Activated CD8-positive, alpha-beta memory T cell treated with anti-CD3 and anti-CD28 coated beads, Interleukin-2, amount 50 U/mL, for 24 hours (primary cell): ENCODE measurements around the gene FCRL5.
"Not testable (repeated sequence)": the region's sequence is repeated elsewhere in the genome, so short reads cannot be mapped to it uniquely, and the experiment has no call there.

Experiments used
- DNase-seq: peaks from one replicate; pipeline ENCODE4 v3.0.0-alpha.2; 2020; ENCODE audit errors: extremely low read depth

Gene FCRL5

DNA sequence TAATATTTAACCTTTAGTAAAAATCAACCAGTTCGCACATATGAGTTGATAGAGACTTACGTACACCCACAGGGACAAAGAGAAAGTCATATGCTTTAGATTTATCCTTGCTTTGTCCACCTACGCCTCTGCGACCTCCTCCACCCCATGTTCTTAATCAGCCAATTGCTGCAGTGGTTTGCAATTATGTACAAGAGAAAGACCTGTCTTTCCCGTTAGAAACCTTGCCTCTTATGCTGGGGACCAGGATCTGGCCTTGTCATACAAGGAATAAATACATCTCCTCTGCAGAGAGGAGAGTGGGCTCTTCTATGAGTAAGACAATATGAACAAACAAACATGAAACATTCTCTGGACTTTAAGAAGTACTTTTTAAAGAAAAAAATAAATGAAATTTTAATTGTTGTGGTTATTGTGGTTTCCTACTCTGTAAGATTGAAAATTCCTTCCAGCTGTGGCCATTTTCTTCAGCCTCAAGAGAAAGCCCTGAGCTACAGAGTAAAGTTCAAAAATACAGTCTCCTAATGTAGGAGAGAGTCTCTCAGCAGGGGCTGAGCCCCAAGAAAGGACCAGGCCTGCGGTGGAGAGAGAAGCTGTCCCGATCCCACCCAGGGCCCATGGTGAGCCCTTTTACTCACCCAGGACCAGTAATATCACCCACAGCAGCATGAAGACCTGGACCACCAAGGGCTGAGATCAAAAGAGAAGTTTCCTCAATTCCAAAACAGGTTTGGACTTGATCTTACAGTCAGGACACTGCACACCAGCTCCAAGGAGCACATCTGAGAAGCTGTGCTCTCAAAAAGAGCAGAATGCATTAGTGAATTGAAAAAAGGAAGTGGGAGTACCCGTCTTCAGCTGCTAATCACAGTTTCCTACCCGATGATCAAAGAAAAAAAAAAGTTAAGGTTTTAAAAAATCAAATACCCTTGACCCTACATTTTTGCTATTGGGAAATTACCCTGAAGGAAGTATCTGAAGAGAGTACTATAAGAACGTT lies at the start of gene FCRL5:
Gene FCRL5 (minus strand): TSS at position 822 of the 1,000 bp plus-strand sequence. CDS start 153 bp downstream, at position 669.
- no peak for DNase-seq

DNA sequence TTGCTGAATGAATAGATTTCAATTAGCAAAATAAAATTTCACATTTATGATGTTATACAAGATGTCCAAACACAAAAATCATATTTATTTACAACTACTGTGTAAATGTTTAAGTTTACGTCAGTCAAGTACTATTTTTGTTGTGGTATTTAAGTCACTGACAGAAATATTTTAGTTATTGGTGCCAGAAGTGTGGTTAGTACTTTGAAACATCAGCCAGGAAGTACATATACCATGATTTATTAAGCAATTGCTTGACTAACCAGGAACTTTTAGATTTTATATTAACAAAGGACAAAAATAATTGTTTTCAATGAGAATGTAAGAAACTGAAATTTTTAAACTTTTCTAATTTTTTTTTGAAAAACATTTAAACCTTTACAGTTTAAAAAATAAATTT lies 47.9 kb upstream of the FCRL5 start:
- DNase-seq, result no peak

DNA sequence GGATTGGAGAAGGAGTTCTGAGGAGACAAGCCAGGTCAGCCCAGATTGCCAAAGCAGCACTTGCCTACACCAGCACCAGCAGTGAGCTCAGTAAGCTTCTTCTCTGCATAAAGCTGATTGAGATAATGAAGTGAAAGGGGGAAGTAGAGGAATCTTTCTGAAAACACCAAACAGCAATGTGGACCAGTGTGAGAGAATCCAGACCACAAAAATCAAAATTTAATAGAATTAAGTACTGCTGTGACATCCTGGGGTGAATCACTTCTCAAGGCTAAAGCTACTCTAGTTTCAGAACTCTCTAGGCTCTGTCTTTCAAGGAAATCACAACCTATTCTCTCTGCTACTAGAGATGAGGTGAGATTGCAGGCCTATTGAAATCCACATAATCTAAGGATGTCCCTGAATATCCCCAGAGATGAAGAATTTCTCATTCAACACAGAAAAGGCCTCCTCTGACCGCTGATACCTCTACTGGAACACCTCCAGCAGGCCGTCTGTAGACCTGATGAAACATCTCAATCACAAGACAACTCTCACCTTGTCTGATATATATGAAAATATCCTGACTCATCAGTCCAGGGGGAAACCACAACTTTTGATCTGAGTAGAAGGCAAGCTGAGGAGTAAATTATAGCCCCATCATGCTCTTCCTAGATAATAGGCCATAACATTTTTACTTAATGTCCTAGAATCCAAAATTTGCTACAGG lies 45.8 kb upstream of the FCRL5 start, which contains the start of gene FCRL4:
Gene FCRL4 (minus strand): TSS at position 127 of the 709 bp plus-strand sequence. CDS start 141 bp downstream, outside the sequence.
- DNase-seq, result no peak

DNA sequence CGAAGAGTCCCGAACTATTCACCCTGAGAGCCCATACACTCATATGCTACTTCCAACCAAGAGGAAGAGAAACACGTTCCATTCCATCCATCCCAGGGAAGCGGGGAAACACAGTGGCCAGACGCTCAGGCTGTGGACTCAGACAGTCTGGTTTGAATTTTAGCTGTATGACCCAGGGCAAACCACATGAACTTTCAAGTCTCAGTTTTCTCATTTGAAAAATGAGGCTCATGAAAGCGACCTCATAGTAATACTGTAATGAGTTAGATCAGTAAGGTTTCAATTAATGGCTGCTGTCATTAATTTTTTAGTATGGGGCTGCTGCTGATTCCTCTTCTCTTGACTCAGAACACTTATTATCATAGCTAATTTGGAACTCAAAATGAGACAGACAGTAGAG lies 44.1 kb upstream of the FCRL5 start:
- DNase-seq, result no peak

DNA sequence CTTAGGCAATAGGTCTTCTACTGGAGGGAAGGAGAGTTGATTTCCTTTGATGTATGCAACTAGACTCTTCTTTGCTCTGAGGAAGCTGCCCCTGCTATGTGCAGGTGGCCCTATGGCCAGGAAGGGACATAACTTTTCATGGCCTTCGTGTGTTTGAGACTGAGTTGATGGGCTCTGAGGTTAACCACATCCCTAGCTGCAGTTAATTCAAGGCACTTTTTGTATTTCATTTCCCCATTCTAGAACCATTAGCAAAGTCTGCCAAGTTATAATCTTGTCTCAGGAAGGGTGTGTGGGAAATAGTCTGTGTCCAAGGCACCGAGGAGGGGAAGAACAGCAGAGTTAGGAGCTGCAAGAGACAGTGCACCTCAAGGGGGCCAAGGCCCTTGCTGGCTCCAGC lies 43.0 kb upstream of the FCRL5 start:
- DNase-seq, result no peak

DNA sequence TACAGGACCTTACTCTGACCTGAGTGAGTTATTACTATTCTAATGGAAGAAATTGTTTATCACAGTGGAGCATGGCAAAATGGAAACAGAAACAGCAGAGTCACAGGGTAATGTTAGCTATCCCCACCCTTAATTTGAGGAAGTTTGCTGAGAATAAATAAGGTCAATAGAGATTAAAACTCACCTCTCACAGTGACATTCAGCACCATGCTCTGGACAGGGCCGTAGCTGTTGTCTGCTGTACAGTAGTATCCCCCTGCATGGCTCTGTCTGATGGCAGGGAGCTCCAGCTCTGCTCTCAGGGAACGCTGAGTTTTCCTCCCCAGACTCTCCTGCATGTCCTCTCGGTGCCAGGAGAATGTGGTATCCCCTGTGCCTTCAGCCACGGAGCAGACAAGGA lies 33.7 kb upstream of the FCRL5 start:
- DNase-seq, result no peak

DNA sequence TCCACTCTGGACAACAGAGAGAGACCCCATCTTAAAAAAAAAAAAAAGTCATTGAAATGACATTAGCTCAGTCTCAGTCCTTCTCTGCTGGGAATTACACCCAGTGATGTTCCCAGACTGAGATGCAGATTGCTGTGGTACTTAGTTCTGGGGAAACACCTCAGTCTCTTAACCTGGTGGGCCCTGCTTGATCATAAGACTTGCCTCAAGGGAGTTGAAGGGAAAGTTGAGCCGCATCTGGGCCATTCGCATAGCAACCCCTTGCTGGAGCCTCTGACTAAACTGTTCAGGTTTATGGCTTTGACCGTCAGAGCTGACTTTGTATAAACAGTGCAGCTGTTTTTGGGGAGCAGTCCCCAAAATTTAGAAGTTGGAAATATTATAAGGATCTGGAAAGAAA lies 32.2 kb upstream of the FCRL5 start:
- no peak for DNase-seq

DNA sequence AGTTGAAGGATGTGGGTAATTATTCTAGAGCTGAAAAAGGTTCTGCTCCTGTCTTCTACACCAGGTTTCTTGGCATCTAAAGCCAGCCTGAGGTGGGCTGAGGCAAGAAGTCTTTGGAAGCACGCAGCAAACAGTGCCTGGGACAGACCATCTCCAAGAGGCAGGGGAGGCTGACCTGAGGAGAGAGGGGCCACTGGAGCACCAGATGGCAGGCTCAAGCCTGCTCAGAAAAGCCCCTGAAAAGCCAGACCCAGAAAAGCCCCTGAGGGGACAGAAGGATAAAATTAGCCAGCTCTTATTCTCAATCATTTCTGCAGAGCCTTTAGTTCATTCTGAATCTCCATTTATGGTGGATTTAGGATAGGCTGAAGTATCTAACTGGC lies 28.5 kb upstream of the FCRL5 start:
- DNase-seq, result no peak

DNA sequence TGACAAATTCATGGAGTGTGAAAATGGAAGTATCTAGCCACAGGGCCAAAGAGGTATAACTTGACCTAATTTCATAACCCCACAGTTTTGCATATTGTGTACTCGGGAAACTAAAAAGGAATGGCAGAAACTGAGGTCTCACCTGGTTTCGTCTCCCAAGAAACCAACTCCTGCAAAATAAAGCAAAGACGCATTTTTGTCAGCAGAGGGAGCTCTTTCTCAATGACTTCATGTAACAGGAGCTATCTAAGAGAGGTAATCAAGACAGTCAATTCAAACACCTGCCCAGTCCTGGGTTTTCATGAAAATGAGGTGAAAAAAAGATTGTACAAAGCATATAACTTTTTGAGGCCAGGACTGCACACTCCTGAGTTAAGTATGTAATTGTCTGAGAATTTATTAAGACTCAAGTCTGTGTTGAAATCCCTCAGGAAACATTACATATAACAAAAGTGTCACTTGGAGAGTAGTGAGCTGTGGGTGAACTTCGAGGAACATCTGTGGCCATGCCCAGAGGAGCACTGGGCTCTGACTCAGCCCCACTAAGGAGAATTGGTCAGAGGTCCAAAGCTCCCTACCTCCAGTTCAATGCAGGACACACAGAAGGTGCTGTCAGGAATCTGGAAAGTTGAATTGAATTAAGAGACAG lies 28.0 kb upstream of the FCRL5 start:
- no peak for DNase-seq

DNA sequence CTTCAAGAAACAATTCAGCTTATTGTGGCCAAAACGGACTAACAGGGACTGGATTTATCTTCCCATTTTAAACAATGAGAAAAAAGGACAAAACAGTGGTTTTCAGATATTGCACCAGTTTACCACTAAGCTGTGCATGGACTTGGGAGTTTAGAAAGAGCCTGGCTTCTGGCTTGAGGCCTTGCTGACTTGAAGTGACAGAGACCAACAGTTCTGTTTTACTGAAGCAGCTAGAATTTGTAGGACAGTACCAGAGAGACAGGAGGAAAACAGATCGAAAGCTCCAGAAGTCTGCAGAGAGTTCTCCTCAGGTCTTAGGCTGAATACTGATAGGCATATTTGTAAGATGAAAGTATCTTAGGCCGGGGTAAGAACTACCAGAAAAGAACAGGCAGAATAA lies 25.1 kb upstream of the FCRL5 start:
- DNase-seq, result no peak

DNA sequence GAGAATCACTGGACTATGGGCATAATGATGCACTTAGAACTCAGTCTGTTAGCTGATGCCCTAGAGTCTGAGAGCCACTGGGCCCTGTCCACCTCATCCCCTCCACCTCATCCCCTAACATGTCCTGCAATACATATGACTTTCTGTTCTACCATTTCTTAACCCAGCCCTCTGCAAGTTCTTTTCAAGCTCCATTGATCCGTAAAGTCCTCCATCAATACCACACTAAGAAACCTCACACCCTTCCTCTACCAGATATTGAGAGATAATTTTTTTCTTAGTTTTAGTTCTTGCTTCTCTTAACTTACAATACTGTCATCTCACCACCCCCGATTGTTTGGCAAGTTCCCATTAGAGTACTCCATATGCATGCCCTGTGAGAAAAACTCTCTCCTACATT lies 23.4 kb upstream of the FCRL5 start:
- no peak for DNase-seq

DNA sequence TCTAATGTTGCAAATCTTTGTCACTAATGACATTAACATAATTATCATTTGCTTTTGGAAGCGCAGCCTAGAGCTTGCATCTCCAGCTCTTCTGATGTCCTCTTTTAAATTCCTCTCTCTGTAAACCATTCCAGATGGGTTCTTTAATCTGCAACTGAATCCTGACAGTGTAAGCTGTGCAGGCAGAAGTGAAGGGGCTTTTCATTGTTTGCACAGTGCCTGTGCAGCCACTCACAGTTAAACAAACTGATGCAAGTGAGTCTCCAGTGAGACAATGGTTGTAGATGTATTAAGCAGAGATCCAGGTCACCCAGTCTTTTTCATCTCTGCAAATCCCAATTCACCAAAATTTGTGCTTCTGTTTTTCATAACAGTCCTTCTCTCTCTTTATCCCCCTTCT lies 22.5 kb upstream of the FCRL5 start:
- DNase-seq, result no peak

DNA sequence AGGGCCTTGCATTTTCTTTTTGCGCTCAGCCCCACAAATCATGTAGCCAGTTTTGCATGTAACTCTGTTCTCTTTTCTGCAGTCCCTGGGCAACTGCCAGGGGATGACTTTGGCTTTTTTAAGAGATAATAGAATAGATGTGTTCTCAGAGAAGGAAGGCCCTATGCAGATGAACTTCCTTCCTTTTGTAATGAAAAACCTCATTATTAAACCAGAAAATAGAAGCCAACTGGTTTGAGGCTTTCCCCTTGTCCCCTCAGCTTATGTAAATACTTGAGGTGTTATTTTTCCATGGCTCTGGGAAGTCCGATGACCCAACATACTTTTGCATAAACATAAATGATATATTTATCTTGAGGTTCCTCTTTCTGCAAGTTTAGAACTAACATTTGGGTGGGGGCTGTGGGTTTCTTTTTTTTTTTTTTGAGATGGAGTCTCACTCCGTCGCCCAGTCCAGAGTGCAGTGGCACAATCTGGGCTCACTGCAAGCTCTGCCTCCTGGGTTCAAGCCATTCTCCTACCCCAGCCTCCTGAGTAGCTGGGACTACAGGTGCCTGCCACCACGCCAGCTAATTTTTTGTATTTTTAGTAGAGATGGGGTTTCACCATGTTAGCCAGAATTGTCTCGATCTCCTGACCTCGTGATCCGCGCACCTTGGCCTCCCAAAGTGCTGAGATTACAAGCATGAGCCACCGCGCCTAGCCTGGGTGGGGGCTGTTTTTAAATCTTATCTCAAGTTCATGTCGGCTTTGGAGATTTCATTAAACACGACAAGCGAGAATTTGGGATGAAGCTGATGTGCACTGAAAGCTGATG lies 14.4 kb upstream of the FCRL5 start:
- DNase-seq, result no peak

DNA sequence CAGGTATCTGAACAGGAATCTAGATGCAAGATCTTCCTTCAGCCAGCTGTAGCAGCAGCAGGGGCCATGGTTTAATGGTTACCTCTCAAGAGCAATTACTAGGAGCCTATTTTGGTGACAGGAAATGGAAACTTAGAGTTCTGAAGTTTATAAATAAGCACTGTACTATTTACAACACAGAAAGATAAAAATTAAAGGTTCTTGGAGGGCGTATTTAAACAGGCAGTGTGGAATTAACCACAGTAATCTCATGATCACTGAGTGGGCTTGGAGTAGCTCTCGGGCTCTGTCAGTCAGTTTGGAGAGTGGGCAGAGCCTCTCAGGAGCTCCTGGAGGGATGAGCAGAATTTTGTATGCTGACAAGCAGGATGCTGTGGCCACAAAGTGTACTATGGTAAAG lies 10.2 kb upstream of the FCRL5 start:
- no peak for DNase-seq

DNA sequence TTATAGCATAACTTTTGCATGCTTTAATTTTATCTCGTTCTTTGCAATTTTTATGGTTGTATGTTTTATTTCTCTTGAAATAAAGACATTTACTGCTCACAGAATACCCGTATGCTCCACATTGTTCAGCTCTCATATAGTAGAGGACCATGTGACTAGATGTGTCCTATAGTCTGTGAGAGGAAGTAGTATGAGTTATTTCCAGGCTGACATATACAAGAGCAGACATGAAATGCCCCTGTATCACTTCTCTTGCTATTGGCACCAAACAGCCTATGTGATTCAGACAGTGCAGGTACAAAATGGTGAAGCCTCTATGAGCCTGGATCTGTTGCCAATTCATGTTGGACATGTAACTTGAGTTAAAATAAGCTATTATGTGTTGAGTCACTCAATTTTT lies 5.8 kb upstream of the FCRL5 start:
- no peak for DNase-seq

DNA sequence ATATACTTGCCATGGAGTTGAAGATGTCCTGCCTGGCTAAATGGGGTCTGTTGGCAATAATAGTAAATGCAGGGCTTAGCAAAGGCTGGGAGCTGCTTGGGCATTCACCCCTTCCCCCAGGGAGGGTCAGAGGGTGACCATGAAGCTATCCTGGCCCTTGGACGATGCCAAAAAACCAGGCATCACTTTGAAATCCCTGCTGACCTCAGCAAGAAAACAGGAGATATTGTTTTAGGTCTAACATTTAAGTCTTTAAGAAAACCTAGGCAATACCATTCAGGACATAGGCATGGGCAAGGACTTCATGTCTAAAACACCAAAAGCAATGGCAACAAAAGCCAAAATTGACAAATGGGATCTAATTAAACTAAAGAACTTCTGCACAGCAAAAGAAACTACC lies 4.2 kb downstream of the FCRL5 start:
- DNase-seq, result not testable (repeated sequence)

DNA sequence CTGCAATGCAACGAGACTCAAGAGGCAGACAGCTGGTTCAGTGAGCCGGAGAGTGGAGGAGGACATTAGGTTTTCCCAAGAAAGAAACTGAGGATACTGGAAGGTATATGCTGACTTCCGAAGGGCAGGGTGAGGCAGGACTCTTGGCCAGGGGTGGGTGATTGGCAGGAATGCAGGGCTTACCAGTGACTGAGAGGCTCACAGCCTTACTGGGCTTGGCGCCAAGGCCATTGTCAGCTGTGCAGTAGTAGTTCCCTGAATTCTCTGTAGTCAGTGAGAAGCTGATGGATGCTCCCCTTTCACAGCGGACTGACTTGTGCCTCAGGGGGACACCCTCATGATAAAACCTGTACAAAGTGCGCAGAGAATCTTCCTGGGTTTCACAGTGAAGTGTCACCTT lies 9.6 kb downstream of the FCRL5 start:
- no peak for DNase-seq

DNA sequence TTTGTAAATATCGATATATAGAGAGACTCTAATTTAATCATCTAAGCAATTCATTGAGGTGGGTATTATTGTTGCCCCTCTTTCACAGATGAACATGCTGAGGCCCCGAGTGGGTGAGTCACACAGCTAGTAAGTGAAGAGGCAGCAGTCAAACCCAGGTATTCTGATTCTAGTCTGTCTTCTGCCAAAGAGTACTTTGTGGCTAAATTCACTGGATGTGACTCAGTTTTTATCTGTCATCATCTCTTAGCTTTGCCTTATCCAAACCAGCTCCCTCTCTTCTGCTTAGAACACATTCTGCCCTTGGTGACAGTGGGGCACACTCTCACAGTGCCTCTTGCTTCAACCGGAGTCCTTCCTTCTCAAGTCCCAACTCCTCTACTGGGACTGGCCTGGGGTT lies 11.5 kb downstream of the FCRL5 start:
- no peak for DNase-seq

DNA sequence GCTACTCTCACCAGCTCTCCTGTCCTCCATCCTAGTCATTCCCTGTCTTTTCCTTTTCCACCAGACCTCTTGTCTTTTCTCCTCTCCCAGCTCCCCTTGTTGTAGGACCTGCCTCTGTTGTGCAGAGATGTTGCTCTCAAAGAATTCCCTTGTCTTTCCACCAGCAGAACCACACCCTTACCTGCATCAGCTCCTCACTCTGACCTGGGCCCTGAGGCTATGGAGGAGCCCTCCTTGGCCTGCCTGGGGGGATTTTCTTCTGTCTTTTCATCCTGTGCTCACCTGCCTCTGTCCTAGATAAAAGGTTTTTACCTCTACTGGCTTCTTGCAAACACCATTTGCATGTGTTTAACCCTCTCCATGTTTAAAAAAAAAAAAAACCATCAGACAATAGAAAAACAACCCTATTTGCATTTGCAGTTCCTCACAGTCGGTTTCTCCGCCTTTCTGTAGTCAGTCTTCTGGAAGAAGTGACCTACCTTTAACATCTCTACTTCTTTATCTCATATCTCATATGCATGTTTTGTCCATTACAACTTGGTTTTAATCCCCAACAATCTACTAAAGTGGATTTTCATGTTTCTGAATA lies 12.1 kb downstream of the FCRL5 start:
- no peak for DNase-seq

DNA sequence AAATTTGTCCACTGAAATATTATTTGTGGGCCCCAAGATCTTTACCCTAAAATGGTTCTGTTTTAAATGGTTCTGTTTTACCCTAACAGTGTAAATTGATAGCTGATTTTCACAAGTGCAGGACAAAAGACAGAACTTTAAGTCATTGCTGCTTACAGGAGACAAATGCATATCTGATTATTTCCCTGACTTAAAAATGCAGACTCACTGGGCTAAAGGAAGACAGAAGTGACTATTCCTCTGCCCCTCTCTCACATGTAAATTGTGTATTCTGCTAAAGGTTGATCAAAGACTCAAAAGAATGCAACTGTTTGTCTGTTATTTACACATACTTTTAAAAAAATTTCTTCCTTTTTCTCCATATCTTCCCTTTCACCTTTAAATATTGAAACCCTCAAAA lies 12.7 kb downstream of the FCRL5 start:
- no peak for DNase-seq

DNA sequence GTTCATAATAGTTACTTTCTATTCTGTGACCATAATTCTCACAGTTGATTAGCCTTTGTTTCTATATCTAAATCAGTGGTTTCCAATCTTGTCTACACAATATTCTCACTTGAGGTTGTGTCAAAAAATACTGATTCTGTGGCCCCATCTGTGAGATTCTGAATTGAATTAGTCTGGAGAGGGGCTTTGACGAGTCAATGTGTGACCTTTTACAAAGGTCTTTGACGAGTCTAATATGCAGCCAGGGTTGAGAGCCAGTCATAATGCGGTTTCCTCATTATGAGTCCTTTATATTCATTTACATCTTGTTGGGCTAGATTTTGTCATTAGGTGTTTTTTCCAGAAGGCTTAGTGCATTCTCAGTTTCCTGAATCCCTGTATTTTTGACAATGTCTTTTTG lies 19.7 kb downstream of the FCRL5 start:
- DNase-seq, result no peak
